Endodermal cell (in vitro differentiated cells): ENCODE data around the gene SORCS1. TPM values are rescaled to one million over a fixed set of nuclear protein-coding genes. Genes with fewer than 3 reads are reported as not detected.

Experiments used
- DNase-seq: peaks from one replicate; pipeline ENCODE4 v3.0.0-alpha.2; 2017
- H3K27ac ChIP-seq: 2 replicates; pipeline ENCODE4 v1.5.1; 2013; ENCODE audit warnings: mild to moderate bottlenecking, low read depth, low read length, moderate library complexity
- H3K27me3 ChIP-seq: 2 replicates; pipeline ENCODE4 v1.6.1; 2013; ENCODE audit warnings: mild to moderate bottlenecking, low read length, moderate library complexity; ENCODE audit not compliant: insufficient read depth, control insufficient read depth, poor library complexity, severe bottlenecking
- H3K36me3 ChIP-seq: 2 replicates; pipeline ENCODE4 v1.7.0; 2013; ENCODE audit warnings: mild to moderate bottlenecking, low read length, moderate library complexity; ENCODE audit not compliant: control insufficient read depth, insufficient read depth
- H3K4me1 ChIP-seq: one replicate; pipeline ENCODE4 v1.7.0; 2013; ENCODE audit warnings: low read length; ENCODE audit not compliant: control insufficient read depth, insufficient read depth
- H3K4me3 ChIP-seq: 2 replicates; pipeline ENCODE4 v1.5.1; 2013; ENCODE audit warnings: mild to moderate bottlenecking, low read length, moderate library complexity
- H3K9ac ChIP-seq: 2 replicates; pipeline ENCODE4 v1.6.1; 2013; ENCODE audit warnings: mild to moderate bottlenecking, low read length, moderate library complexity; ENCODE audit not compliant: poor library complexity, severe bottlenecking; ENCODE audit errors: extremely low read depth
- H3K9me3 ChIP-seq: 2 replicates; pipeline ENCODE4 v1.6.1; 2013; ENCODE audit warnings: mild to moderate bottlenecking, low read length, moderate library complexity; ENCODE audit not compliant: control insufficient read depth
- H3K27ac Mint-ChIP-seq: 2 replicates; pipeline ENCODE4 v1.8.0; 2020; ENCODE audit warnings: mixed read lengths
- H3K27me3 Mint-ChIP-seq: 2 replicates; pipeline ENCODE4 v1.8.0; 2021; ENCODE audit warnings: mild to moderate bottlenecking, mixed read lengths; ENCODE audit not compliant: insufficient read depth
- H3K36me3 Mint-ChIP-seq: 2 replicates; pipeline ENCODE4 v1.8.0; 2020; ENCODE audit warnings: low read depth, mixed read lengths
- H3K4me1 Mint-ChIP-seq: 2 replicates; pipeline ENCODE4 v1.8.0; 2020; ENCODE audit warnings: mixed read lengths
- H3K4me3 Mint-ChIP-seq: 2 replicates; pipeline ENCODE4 v1.8.0; 2020; ENCODE audit warnings: mild to moderate bottlenecking, moderate library complexity, mixed read lengths
- H3K9me3 Mint-ChIP-seq: 2 replicates; pipeline ENCODE4 v1.8.0; 2020; ENCODE audit warnings: mild to moderate bottlenecking, mixed read lengths
- CTCF ChIP-seq: fragments of 200-600 bp; sonication (generic); conservative IDR thresholded peaks from 2 replicates; pipeline ENCODE4 v1.5.0; 2021; ENCODE audit warnings: antibody characterized with exemption, mild to moderate bottlenecking
- WGBS, 2 experiments: methylation state at CpG; one replicate each; pipeline versions ENCODE4 v1.1.5 to v1.1.7; 2013; ENCODE audit warnings: missing lambda C conversion rate in 2 of 2, mixed read lengths in 1 of 2; ENCODE audit not compliant: insufficient coverage in 1 of 2, insufficient read length in 1 of 2; 5-methylcytosine and 5-hydroxymethylcytosine counted together
- total RNA-seq, 2 donors: library from RNA; stranded (reverse); fragmentation: NEBNext Ultra II Directional in 1 of 2; extraction: Animal tissue kit (Norgen Biotek cat#: 25700) in 1 of 2; gene quantifications; 2 replicates in 1 of 2; 3 replicates in 1 of 2; pipeline ENCODE4 v1.2.1, GENCODE V29; 2021

Gene SORCS1
- total RNA-seq, 2 donors from 2014 or later: 57.4 to 79.6 TPM

GRCh38 chr10:106832846-106833245, 331.7 kb downstream of the SORCS1 start:
- Histone ChIP-seq H3K4me1 (peaks cover 2% of the 10 kb centered on the region), H3K9ac (no peak overlapping the region), H3K36me3 (peaks cover 12% of the 10 kb centered on the region), H3K27ac (no peak overlapping the region), H3K9me3 (no peaks in the 10 kb centered on the region), H3K27me3 (no peaks in the 10 kb centered on the region), H3K4me3 (no peak overlapping the region)
- no peaks in the 10 kb centered on the region for H3K36me3 Mint-ChIP-seq
- H3K27ac Mint-ChIP-seq: no peak overlapping the region
- no peak overlapping the region for H3K4me3 Mint-ChIP-seq
- peaks cover 19% of the 10 kb centered on the region for H3K4me1 Mint-ChIP-seq
- H3K27me3 Mint-ChIP-seq: no peaks in the 10 kb centered on the region
- no CpG with 5 or more reads among the region's 1 CpG for WGBS, 2 experiments
- DNase-seq: no peak
- no peak for TF ChIP-seq CTCF
- no peaks in the 10 kb centered on the region for H3K9me3 Mint-ChIP-seq

GRCh38 chr10:106830471-106830870, 334.0 kb downstream of the SORCS1 start:
- H3K36me3 Mint-ChIP-seq: peaks cover 1% of the 10 kb centered on the region
- no peaks in the 10 kb centered on the region for H3K27me3 ChIP-seq
- peaks cover 8% of the 10 kb centered on the region for H3K4me1 Mint-ChIP-seq
- no peak overlapping the region for H3K4me3 ChIP-seq
- no peaks in the 10 kb centered on the region for H3K9me3 ChIP-seq
- no peak for TF ChIP-seq CTCF
- DNase-seq: no peak
- WGBS, 2 experiments: 74 to 94% methylated on average over 3 to 8 of the region's 8 CpGs
- no peak overlapping the region for H3K27ac ChIP-seq
- H3K9ac ChIP-seq: no peak overlapping the region
- H3K9me3 Mint-ChIP-seq: no peaks in the 10 kb centered on the region
- H3K27me3 Mint-ChIP-seq: no peaks in the 10 kb centered on the region
- H3K36me3 ChIP-seq: peaks cover 16% of the 10 kb centered on the region
- peaks cover 2% of the 10 kb centered on the region for H3K4me1 ChIP-seq
- no peak overlapping the region for H3K4me3 Mint-ChIP-seq
- no peak overlapping the region for H3K27ac Mint-ChIP-seq

- Histone ChIP-seq H3K36me3 (peaks cover 16% of the 10 kb centered on the region), H3K9me3 (no peaks in the 10 kb centered on the region), H3K27me3 (no peaks in the 10 kb centered on the region), H3K4me1 (peaks cover 1% of the 10 kb centered on the region), H3K9ac (no peak overlapping the region), H3K4me3 (no peak overlapping the region), H3K27ac (no peak overlapping the region)
- no peaks in the 10 kb centered on the region for H3K27me3 Mint-ChIP-seq
- no peak for DNase-seq
- H3K27ac Mint-ChIP-seq: no peak overlapping the region
- peaks cover 2% of the 10 kb centered on the region for H3K36me3 Mint-ChIP-seq
- 80 to 94% methylated on average over 1 to 2 of the region's 2 CpGs for WGBS, 2 experiments
- no peaks in the 10 kb centered on the region for H3K9me3 Mint-ChIP-seq
- H3K4me1 Mint-ChIP-seq: peaks cover 8% of the 10 kb centered on the region
- H3K4me3 Mint-ChIP-seq: no peak overlapping the region
- TF ChIP-seq CTCF: no peak
These were observed 334.5 kb downstream of the SORCS1 start for GRCh38 chr10:106830006-106830405.
